ENCODE data around the gene LRIG1.

The LRIG1 gene

GRCh38 chr3:66437341-66437929 is 63.4 kb downstream of the LRIG1 start:
- no peak for ATAC-seq
- TF ChIP-seq CSDC2 (CRISPR knock-in tag; IDR thresholded peaks at IDR 0.05): no peak
- no peak for TF ChIP-seq ESRRG (CRISPR knock-in tag; IDR thresholded peaks at IDR 0.05)
- no peak for TF ChIP-seq OSR1 (CRISPR knock-in tag; IDR thresholded peaks at IDR 0.05)
- no peak for TF ChIP-seq ZFP30 (CRISPR knock-in tag; IDR thresholded peaks at IDR 0.05)

GRCh38 chr3:66435989-66436388 is 64.8 kb downstream of the LRIG1 start:
- TF ChIP-seq POU6F1 (CRISPR knock-in tag; IDR thresholded peaks at IDR 0.05; ENCODE audit: borderline replicate concordance, low read depth) (no peak), ISL1 (CRISPR knock-in tag; IDR thresholded peaks at IDR 0.05) (no peak), TSHZ2 (CRISPR knock-in tag; IDR thresholded peaks at IDR 0.05) (no peak), GLIS3 (CRISPR knock-in tag; IDR thresholded peaks at IDR 0.05) (no peak), BACH2 (CRISPR knock-in tag; IDR thresholded peaks at IDR 0.05; ENCODE audit: borderline replicate concordance) (no peak), ZFP3 (CRISPR knock-in tag; IDR thresholded peaks at IDR 0.05) (no peak), PATZ1 (CRISPR knock-in tag; IDR thresholded peaks at IDR 0.05; ENCODE audit: borderline replicate concordance) (no peak), ARNTL (CRISPR knock-in tag; IDR thresholded peaks at IDR 0.05; ENCODE audit: borderline replicate concordance, low read depth) (no peak), ZNF565 (CRISPR knock-in tag; conservative IDR thresholded peaks at IDR 0.05; ENCODE audit: low read depth) (no peak), ZNF8 (CRISPR knock-in tag; IDR thresholded peaks at IDR 0.05) (no peak), TCF4 (CRISPR knock-in tag; IDR thresholded peaks at IDR 0.05; ENCODE audit: borderline replicate concordance) (no peak), ZNF70 (CRISPR knock-in tag; IDR thresholded peaks at IDR 0.05) (no peak), ZC3H10 (CRISPR knock-in tag; IDR thresholded peaks at IDR 0.05) (no peak)
- ATAC-seq: no peak

GRCh38 chr3:66434726-66435125 is 66.1 kb downstream of the LRIG1 start:
- TF ChIP-seq ARNTL (CRISPR knock-in tag; IDR thresholded peaks at IDR 0.05; ENCODE audit: borderline replicate concordance, low read depth): no peak
- no peak for TF ChIP-seq ESRRG (CRISPR knock-in tag; IDR thresholded peaks at IDR 0.05)
- no peak for TF ChIP-seq ZC3H10 (CRISPR knock-in tag; IDR thresholded peaks at IDR 0.05)
- TF ChIP-seq RARB (CRISPR knock-in tag; IDR thresholded peaks at IDR 0.05): no peak
- TF ChIP-seq SNAI2 (CRISPR knock-in tag; IDR thresholded peaks at IDR 0.05): no peak
- TF ChIP-seq CSRNP3 (CRISPR knock-in tag; IDR thresholded peaks at IDR 0.05): no peak
- TF ChIP-seq TSHZ2 (CRISPR knock-in tag; IDR thresholded peaks at IDR 0.05): no peak
- no peak for TF ChIP-seq TOX (CRISPR knock-in tag; IDR thresholded peaks at IDR 0.05; ENCODE audit: borderline replicate concordance)
- no peak for TF ChIP-seq ZNF8 (CRISPR knock-in tag; IDR thresholded peaks at IDR 0.05)
- no peak for TF ChIP-seq PATZ1 (CRISPR knock-in tag; IDR thresholded peaks at IDR 0.05; ENCODE audit: borderline replicate concordance)
- TF ChIP-seq POU6F1 (CRISPR knock-in tag; IDR thresholded peaks at IDR 0.05; ENCODE audit: borderline replicate concordance, low read depth): no peak
- no peak for TF ChIP-seq ZNF70 (CRISPR knock-in tag; IDR thresholded peaks at IDR 0.05)
- no peak for TF ChIP-seq PPARA (CRISPR knock-in tag; IDR thresholded peaks at IDR 0.05; ENCODE audit: borderline replicate concordance)
- TF ChIP-seq GLIS3 (CRISPR knock-in tag; IDR thresholded peaks at IDR 0.05): no peak
- no peak for TF ChIP-seq CSDC2 (CRISPR knock-in tag; IDR thresholded peaks at IDR 0.05)
- TF ChIP-seq ZNF565 (CRISPR knock-in tag; conservative IDR thresholded peaks at IDR 0.05; ENCODE audit: low read depth): no peak
- TF ChIP-seq ZFP30 (CRISPR knock-in tag; IDR thresholded peaks at IDR 0.05): no peak
- TF ChIP-seq OSR1 (CRISPR knock-in tag; IDR thresholded peaks at IDR 0.05): no peak
- TF ChIP-seq ISL1 (CRISPR knock-in tag; IDR thresholded peaks at IDR 0.05): no peak
- no peak for ATAC-seq
